Activated naive CD4-positive, alpha-beta T cell treated with anti-CD3 and anti-CD28 coated beads, Interleukin-2, amount 10 ng/mL, durations not matched to agents 7 days and 5 days (primary cell): ENCODE results near the gene AKR7A3.
A peak's percentile ranks its signal among the peaks of the same experiment; 100 is the strongest.

ENCODE experiments used
- CTCF ChIA-PET: fragments of 350-600 bp; sonication (Branson Sonifier 250); formaldehyde crosslinking; loops from one replicate; lab custom pipeline; 2021; ENCODE audit warnings: antibody characterized with exemption; lab: Charles Lee
- DNase-seq: peaks from one replicate; pipeline ENCODE4 v3.0.0-alpha.2; 2020
- H3K27ac Mint-ChIP-seq: one replicate; pipeline ENCODE4 v1.8.0; 2021; ENCODE audit warnings: mild to moderate bottlenecking, moderate library complexity, mixed read lengths
- H3K27me3 Mint-ChIP-seq: one replicate; pipeline ENCODE4 v1.8.0; 2021; ENCODE audit warnings: mild to moderate bottlenecking, mixed read lengths
- H3K36me3 Mint-ChIP-seq: one replicate; pipeline ENCODE4 v1.8.0; 2021; ENCODE audit warnings: mixed read lengths
- H3K4me1 Mint-ChIP-seq: one replicate; pipeline ENCODE4 v1.8.0; 2021; ENCODE audit warnings: mixed read lengths
- H3K4me3 Mint-ChIP-seq: one replicate; pipeline ENCODE4 v1.8.0; 2021; ENCODE audit warnings: mild to moderate bottlenecking, moderate library complexity, mixed read lengths
- H3K9me3 Mint-ChIP-seq: one replicate; pipeline ENCODE4 v1.8.0; 2021; ENCODE audit warnings: mixed read lengths

AKR7A3 gene

GRCh38 chr1:19325958-19326747 is 37.6 kb upstream of the AKR7A3 start:
- no peaks in the 10 kb centered on the region for H3K27me3 Mint-ChIP-seq
- H3K27ac Mint-ChIP-seq: peak overlapping the region; percentile 72
- H3K4me3 Mint-ChIP-seq: no peak overlapping the region
- CTCF ChIA-PET: no interaction called here
- no peak for DNase-seq
- no peaks in the 10 kb centered on the region for H3K9me3 Mint-ChIP-seq
- no peaks in the 10 kb centered on the region for H3K4me1 Mint-ChIP-seq
- no peaks in the 10 kb centered on the region for H3K36me3 Mint-ChIP-seq

GRCh38 chr1:19325368-19325957 is 36.9 kb upstream of the AKR7A3 start:
- H3K9me3 Mint-ChIP-seq: no peaks in the 10 kb centered on the region
- H3K27ac Mint-ChIP-seq: no peak overlapping the region
- no peaks in the 10 kb centered on the region for H3K27me3 Mint-ChIP-seq
- H3K4me3 Mint-ChIP-seq: no peak overlapping the region
- no peaks in the 10 kb centered on the region for H3K4me1 Mint-ChIP-seq
- no peak for DNase-seq
- CTCF ChIA-PET: no interaction called here
- H3K36me3 Mint-ChIP-seq: no peaks in the 10 kb centered on the region

GRCh38 chr1:19324665-19324990 is 36.1 kb upstream of the AKR7A3 start:
- Mint-ChIP-seq H3K36me3 (no peaks in the 10 kb centered on the region), H3K27me3 (no peaks in the 10 kb centered on the region), H3K4me1 (no peaks in the 10 kb centered on the region), H3K27ac (no peak overlapping the region), H3K4me3 (no peak overlapping the region), H3K9me3 (no peaks in the 10 kb centered on the region)
- CTCF ChIA-PET: no interaction called here
- DNase-seq: no peak

GRCh38 chr1:19323987-19324664 is 35.6 kb upstream of the AKR7A3 start:
- Mint-ChIP-seq H3K9me3 (no peaks in the 10 kb centered on the region), H3K4me3 (no peak overlapping the region), H3K27ac (no peak overlapping the region), H3K4me1 (no peaks in the 10 kb centered on the region), H3K36me3 (no peaks in the 10 kb centered on the region), H3K27me3 (no peaks in the 10 kb centered on the region)
- CTCF ChIA-PET: no interaction called here
- DNase-seq: no peak

GRCh38 chr1:19322481-19322880 is 33.9 kb upstream of the AKR7A3 start:
- CTCF ChIA-PET: no interaction called here
- Mint-ChIP-seq H3K27ac (no peak overlapping the region), H3K4me1 (no peaks in the 10 kb centered on the region), H3K36me3 (no peaks in the 10 kb centered on the region), H3K27me3 (no peaks in the 10 kb centered on the region), H3K4me3 (no peak overlapping the region), H3K9me3 (no peaks in the 10 kb centered on the region)
- DNase-seq: no peak

GRCh38 chr1:19321071-19321470 is 32.5 kb upstream of the AKR7A3 start:
- peaks cover 4% of the 10 kb centered on the region for H3K4me1 Mint-ChIP-seq
- no peaks in the 10 kb centered on the region for H3K9me3 Mint-ChIP-seq
- no peak overlapping the region for H3K4me3 Mint-ChIP-seq
- no peaks in the 10 kb centered on the region for H3K27me3 Mint-ChIP-seq
- no peak for DNase-seq
- CTCF ChIA-PET: interaction anchor here (0.9 kb wide), 1 partner anchor 675 kb away, joined by 4 read pairs; no protein-coding TSS in a partner anchor
- no peak overlapping the region for H3K27ac Mint-ChIP-seq
- no peaks in the 10 kb centered on the region for H3K36me3 Mint-ChIP-seq

- no peaks in the 10 kb centered on the region for H3K9me3 Mint-ChIP-seq
- H3K27me3 Mint-ChIP-seq: no peaks in the 10 kb centered on the region
- no peak overlapping the region for H3K27ac Mint-ChIP-seq
- no peak for DNase-seq
- H3K4me1 Mint-ChIP-seq: peaks cover 21% of the 10 kb centered on the region
- H3K36me3 Mint-ChIP-seq: no peaks in the 10 kb centered on the region
- CTCF ChIA-PET: no interaction called here
- H3K4me3 Mint-ChIP-seq: no peak overlapping the region
Measured at GRCh38 chr1:19319196-19319595, 30.6 kb upstream of the AKR7A3 start.

GRCh38 chr1:19317126-19317910 is 28.7 kb upstream of the AKR7A3 start:
- no peaks in the 10 kb centered on the region for H3K9me3 Mint-ChIP-seq
- H3K36me3 Mint-ChIP-seq: no peaks in the 10 kb centered on the region
- CTCF ChIA-PET: interaction anchor here (1.1 to 1.2 kb wide), 2 partner anchors 25 to 337 kb away, joined by 3 read pairs; no protein-coding TSS in a partner anchor
- H3K4me1 Mint-ChIP-seq: peaks cover 34% of the 10 kb centered on the region
- no peak overlapping the region for H3K4me3 Mint-ChIP-seq
- no peaks in the 10 kb centered on the region for H3K27me3 Mint-ChIP-seq
- H3K27ac Mint-ChIP-seq: no peak overlapping the region
- no peak for DNase-seq

GRCh38 chr1:19315378-19316198 is 27.0 kb upstream of the AKR7A3 start:
- Mint-ChIP-seq H3K9me3 (no peaks in the 10 kb centered on the region), H3K4me3 (no peak overlapping the region), H3K4me1 (peaks cover 42% of the 10 kb centered on the region), H3K27me3 (no peaks in the 10 kb centered on the region), H3K27ac (no peak overlapping the region), H3K36me3 (no peaks in the 10 kb centered on the region)
- CTCF ChIA-PET: interaction anchor here (0.6 to 1.2 kb wide), 2 partner anchors 27 to 56 kb away, joined by 3 read pairs; no protein-coding TSS in a partner anchor
- DNase-seq: no peak

GRCh38 chr1:19313961-19314882 is 25.7 kb upstream of the AKR7A3 start:
- Mint-ChIP-seq H3K36me3 (no peaks in the 10 kb centered on the region), H3K27me3 (no peaks in the 10 kb centered on the region), H3K27ac (no peak overlapping the region), H3K4me1 (peaks cover 48% of the 10 kb centered on the region), H3K4me3 (peak overlapping the region; percentile 76), H3K9me3 (no peaks in the 10 kb centered on the region)
- DNase-seq: no peak
- CTCF ChIA-PET: no interaction called here

- peaks cover 50% of the 10 kb centered on the region for H3K4me1 Mint-ChIP-seq
- no peaks in the 10 kb centered on the region for H3K9me3 Mint-ChIP-seq
- H3K27me3 Mint-ChIP-seq: no peaks in the 10 kb centered on the region
- no peak for DNase-seq
- peaks cover 3% of the 10 kb centered on the region for H3K36me3 Mint-ChIP-seq
- CTCF ChIA-PET: no interaction called here
- H3K4me3 Mint-ChIP-seq: peak overlapping the region; percentile 76
- H3K27ac Mint-ChIP-seq: peak overlapping the region; percentile 8
Measured at GRCh38 chr1:19313636-19313959, 25.0 kb upstream of the AKR7A3 start.

- CTCF ChIA-PET: no interaction called here
- H3K27ac Mint-ChIP-seq: peak overlapping the region; percentile 8
Measured at GRCh38 chr1:19312782-19313635, 24.4 kb upstream of the AKR7A3 start.

More at GRCh38 chr1:19312782-19313635, 24.4 kb upstream of the AKR7A3 start:
- no peaks in the 10 kb centered on the region for H3K27me3 Mint-ChIP-seq
- no peaks in the 10 kb centered on the region for H3K9me3 Mint-ChIP-seq
- H3K4me3 Mint-ChIP-seq: peak overlapping the region; percentile 76
- DNase-seq: peak; percentile 42
- H3K4me1 Mint-ChIP-seq: peaks cover 50% of the 10 kb centered on the region
- peaks cover 4% of the 10 kb centered on the region for H3K36me3 Mint-ChIP-seq
